HUES6 (cell line): Measurements from ENCODE around the gene TSPAN4.
A peak's percentile ranks its signal among the peaks of the same experiment; 100 is the strongest.

Source experiments
- H3K27ac ChIP-seq: 2 replicates; pipeline ENCODE4 v1.7.0; 2013; ENCODE audit warnings: low read depth, mild to moderate bottlenecking, low read length, inconsistent platforms
- H3K27me3 ChIP-seq: 2 replicates; pipeline ENCODE4 v1.6.1; 2013; ENCODE audit warnings: low read length; ENCODE audit not compliant: control insufficient read depth, insufficient read depth
- H3K36me3 ChIP-seq: 2 replicates; pipeline ENCODE4 v1.6.1; 2013; ENCODE audit warnings: low read length; ENCODE audit not compliant: control insufficient read depth, insufficient read depth
- H3K4me1 ChIP-seq: 2 replicates; pipeline ENCODE4 v1.6.1; 2013; ENCODE audit warnings: low read length; ENCODE audit not compliant: control insufficient read depth, insufficient read depth
- H3K4me3 ChIP-seq: 2 replicates; pipeline ENCODE4 v1.5.1; 2013; ENCODE audit warnings: low read depth, low read length
- H3K9ac ChIP-seq: one replicate; pipeline ENCODE4 v1.6.1; 2013; ENCODE audit warnings: mild to moderate bottlenecking, low read length
- H3K9me3 ChIP-seq: 2 replicates; pipeline ENCODE4 v1.6.1; 2013; ENCODE audit warnings: low read depth, low read length; ENCODE audit not compliant: control insufficient read depth, insufficient read depth

The TSPAN4 gene

GRCh38 chr11:819129-819931 lies 23.3 kb upstream of the TSPAN4 start:
- Histone ChIP-seq H3K27ac (no peak overlapping the region), H3K4me1 (peaks cover 10% of the 10 kb centered on the region), H3K4me3 (peak overlapping the region; percentile 86), H3K9me3 (no peaks in the 10 kb centered on the region), H3K9ac (peak overlapping the region; percentile 84), H3K36me3 (peaks cover 14% of the 10 kb centered on the region; the same call in 1 of the 2 replicates), H3K27me3 (no peaks in the 10 kb centered on the region; the same call in 1 of the 2 replicates)

DNA sequence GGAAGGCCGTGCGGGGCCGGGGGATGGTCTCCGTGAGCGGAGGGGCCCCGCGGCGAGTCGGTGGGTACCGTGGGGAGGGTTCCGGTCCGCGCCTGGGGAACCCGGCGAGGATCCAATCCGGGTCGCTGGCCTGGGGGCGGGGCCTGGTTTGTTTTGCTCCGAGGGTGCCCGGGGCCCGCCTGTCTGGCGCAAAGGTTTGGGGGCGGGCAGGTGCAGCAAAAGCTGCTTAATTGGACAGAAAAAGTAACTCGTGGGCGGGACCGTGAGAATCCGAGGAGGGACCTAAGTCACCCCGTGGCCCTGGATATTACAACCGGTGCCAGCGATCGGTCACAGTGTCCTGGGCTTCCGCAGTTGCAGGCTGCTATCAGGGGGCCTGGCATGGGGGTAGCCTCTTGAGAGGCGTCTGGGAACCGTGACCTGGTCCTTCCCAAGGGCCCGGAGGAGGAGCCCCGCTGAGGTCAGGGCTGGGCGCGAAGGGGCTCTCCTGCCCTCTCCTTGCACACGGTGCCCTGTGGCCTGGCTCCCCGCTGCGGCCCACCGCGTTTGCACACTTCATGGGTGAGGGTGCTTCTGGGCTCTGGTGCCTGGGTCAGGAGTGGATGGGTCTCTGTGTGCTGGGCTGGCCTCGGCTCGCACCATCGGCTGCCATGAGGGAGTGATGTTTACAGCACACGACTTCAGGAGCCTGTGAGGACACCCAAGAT lies 22.6 kb upstream of the TSPAN4 start:
- Histone ChIP-seq H3K27me3 (peaks cover under 1% of the 10 kb centered on the region; the same call in 1 of the 2 replicates), H3K27ac (no peak overlapping the region), H3K4me3 (peak overlapping the region; percentile 86), H3K9ac (peak overlapping the region; percentile 34), H3K9me3 (no peaks in the 10 kb centered on the region), H3K4me1 (peaks cover 10% of the 10 kb centered on the region), H3K36me3 (peaks cover 16% of the 10 kb centered on the region; the same call in 1 of the 2 replicates)

DNA sequence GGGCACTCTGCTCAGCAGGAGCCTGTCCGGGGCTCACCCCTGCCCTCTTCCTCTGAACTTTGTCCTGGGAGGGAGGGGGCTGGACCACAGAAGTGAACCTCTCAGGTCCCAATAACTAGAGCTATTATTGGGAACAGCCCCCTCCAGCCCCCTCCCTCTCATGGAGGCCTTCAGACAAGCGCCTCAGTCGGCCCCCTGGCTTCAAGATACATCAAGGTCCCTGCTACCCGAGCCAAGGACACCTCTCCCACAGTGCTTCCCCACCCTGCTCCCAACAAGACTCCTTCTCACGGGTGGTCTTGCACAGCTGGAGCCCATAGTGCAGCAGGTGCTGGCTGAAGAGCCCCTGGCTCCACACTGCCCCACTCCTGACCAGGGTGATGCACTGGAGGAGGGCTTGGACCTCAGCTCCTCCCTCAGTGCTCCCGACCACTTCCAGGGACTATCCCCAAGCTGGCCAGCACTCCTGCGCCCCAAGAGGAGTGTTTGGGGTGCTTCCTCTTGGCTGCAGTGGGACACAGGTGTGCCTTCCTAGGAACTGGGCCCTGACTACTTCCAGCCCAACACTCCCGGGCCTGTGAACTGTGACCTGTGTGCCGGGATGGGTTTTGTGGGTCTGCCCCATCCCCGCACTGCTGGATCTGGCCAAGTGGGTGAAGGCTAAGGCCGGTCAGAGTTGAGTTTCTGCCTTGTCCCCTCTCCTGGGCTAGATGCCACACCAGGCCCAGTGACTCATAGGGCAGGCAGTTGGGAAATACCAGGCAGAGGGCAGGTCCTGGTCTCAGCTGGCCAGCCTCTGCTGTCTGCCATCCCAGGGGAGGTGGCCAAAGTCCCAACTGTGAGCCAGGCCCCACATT lies 21.8 kb upstream of the TSPAN4 start:
- Histone ChIP-seq H3K9ac (no peak overlapping the region), H3K4me3 (peak overlapping the region; percentile 86), H3K27me3 (peaks cover 9% of the 10 kb centered on the region; the same call in 1 of the 2 replicates), H3K27ac (no peak overlapping the region), H3K36me3 (peaks cover 16% of the 10 kb centered on the region; the same call in 1 of the 2 replicates), H3K4me1 (peaks cover 10% of the 10 kb centered on the region), H3K9me3 (no peaks in the 10 kb centered on the region)

DNA sequence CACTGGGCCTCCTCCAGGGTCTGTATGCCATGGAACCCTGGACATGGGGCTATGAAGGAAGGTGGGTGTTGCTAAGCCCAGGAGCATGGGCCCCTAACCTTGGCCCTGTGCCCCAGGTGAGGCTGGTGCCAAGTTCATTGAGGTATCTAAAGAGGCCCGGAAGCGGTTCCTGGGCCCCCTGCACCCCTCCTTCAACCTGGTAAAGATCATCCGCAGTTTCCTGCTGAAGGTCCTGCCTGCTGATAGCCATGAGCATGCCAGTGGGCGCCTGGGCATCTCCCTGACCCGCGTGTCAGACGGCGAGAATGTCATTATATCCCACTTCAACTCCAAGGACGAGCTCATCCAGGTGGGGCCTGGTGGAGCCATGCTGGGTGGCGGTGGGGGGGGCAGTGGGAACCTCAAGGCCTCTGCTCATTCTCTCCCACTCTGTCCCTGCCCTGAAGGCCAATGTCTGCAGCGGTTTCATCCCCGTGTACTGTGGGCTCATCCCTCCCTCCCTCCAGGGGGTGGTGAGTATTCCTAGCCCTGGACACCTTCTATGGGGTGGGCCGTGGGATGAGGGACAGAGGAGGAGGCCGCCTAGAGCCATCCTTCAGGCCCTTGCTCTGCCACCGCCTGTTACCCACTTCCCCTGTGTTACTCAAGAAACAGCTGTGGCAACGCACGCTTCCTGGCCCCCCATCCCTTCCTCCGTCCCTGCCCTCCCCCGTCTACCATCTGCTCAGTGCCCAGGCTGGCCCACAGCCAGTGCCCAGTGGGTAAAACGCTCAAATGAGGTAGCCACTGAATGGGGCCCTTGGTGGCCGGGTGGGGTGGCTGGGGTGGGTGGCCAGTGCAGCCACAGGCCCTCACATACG lies 20.9 kb upstream of the TSPAN4 start:
- H3K27me3 ChIP-seq: peaks cover 17% of the 10 kb centered on the region; the same call in 1 of the 2 replicates
- peaks cover 10% of the 10 kb centered on the region for H3K4me1 ChIP-seq
- no peak overlapping the region for H3K4me3 ChIP-seq
- H3K36me3 ChIP-seq: peaks cover 16% of the 10 kb centered on the region; the same call in 1 of the 2 replicates
- no peak overlapping the region for H3K27ac ChIP-seq
- no peaks in the 10 kb centered on the region for H3K9me3 ChIP-seq
- H3K9ac ChIP-seq: no peak overlapping the region

DNA sequence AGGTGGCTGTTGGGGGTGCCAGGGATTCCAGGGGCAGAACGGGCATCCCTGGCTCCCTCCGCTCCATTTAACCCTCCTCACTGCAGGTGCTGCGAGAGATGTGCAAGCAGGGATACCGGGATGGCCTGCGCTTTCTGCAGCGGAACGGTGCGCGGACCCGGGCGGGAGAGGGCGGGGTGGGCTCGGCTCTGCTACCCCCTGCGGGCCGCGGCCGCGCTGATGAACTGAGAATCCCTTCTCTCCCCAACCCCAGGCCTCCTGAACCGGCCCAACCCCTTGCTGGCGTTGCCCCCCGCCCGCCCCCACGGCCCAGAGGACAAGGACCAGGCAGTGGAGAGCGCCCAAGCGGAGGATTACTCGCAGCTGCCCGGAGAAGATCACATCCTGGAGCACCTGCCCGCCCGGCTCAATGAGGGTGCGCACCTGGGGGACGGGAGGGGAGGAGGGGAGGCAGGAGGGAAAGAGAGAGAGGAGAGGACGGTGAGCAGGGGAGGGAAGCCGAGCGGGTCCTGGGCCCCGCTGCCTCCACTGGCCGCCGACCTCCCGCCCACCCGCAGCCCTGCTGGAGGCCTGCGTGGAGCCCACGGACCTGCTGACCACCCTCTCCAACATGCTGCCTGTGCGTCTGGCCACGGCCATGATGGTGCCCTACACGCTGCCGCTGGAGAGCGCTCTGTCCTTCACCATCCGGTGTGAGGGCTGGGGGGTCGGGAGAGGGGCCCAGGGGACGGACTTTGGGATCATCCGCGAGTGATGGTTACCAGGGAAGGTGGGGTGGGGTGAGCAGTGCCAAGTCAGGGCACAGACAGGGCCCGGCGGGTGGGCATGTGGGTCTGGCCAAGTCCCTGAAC lies 19.0 kb upstream of the TSPAN4 start:
- Histone ChIP-seq H3K36me3 (peaks cover 16% of the 10 kb centered on the region; the same call in 1 of the 2 replicates), H3K9me3 (no peaks in the 10 kb centered on the region), H3K4me3 (no peak overlapping the region; the same call in 1 of the 2 replicates), H3K27ac (no peak overlapping the region), H3K4me1 (peaks cover 19% of the 10 kb centered on the region), H3K27me3 (peaks cover 36% of the 10 kb centered on the region), H3K9ac (no peak overlapping the region)

- Histone ChIP-seq H3K4me3 (peak overlapping the region; percentile 14; the same call in 1 of the 2 replicates), H3K9me3 (no peaks in the 10 kb centered on the region), H3K27me3 (peaks cover 43% of the 10 kb centered on the region), H3K36me3 (peaks cover 16% of the 10 kb centered on the region; the same call in 1 of the 2 replicates), H3K9ac (no peak overlapping the region), H3K4me1 (peaks cover 21% of the 10 kb centered on the region), H3K27ac (no peak overlapping the region)
Measured at GRCh38 chr11:824292-824880, 18.3 kb upstream of the TSPAN4 start.

GRCh38 chr11:824942-825341 lies 17.7 kb upstream of the TSPAN4 start:
- Histone ChIP-seq H3K4me1 (peaks cover 26% of the 10 kb centered on the region), H3K4me3 (no peak overlapping the region), H3K36me3 (peaks cover 16% of the 10 kb centered on the region; the same call in 1 of the 2 replicates), H3K27ac (no peak overlapping the region), H3K27me3 (peaks cover 49% of the 10 kb centered on the region), H3K9me3 (no peaks in the 10 kb centered on the region), H3K9ac (no peak overlapping the region)

DNA sequence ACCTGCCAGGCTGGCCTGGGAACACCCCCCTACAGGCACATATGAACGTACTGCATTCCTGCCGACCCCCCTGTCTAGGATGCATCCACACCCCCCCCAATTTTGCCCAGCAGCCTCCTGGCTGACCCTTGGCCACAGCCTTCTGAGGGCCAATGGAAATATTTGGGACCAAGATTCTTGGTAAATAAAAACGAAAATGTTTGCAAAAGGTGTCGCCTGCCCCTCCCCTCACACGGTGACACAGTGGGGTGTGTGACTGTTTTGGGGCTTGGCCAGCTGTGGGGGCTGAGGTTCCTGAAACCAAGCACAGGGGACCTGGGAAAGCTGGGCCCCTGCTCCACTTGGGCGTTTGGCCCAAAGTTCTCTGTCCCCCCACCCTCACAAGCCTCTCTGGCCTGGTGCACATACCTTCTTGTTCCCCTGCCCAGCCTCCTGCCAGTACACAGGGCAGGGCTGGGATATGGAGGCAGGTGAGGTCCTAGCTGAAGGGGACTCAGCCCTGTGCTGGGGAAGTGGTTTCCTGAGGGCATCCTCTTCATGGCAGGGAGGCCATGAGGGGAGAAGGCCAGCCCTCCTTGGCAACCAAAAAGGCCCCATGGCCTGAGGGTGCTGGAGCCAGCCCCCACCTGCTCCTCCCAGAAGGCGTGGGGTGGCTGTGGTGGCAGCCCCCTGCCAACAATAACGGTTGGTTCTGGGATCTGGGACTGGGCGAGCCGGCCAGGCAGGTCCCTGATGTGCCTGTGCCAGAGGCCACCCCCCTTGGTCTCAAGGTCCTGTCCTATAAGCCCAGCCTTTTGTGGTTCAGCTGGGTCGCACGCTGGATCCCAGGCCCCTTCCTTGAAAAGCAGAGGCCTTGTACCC lies 17.1 kb upstream of the TSPAN4 start:
- Histone ChIP-seq H3K9me3 (no peaks in the 10 kb centered on the region), H3K36me3 (peaks cover 16% of the 10 kb centered on the region; the same call in 1 of the 2 replicates), H3K9ac (no peak overlapping the region), H3K27me3 (peaks cover 55% of the 10 kb centered on the region), H3K4me1 (peaks cover 30% of the 10 kb centered on the region), H3K4me3 (no peak overlapping the region), H3K27ac (no peak overlapping the region)
